Fibroblast of peridontal ligament (primary cell): ENCODE measurements around the gene CLDN15.
"Not testable (repeated sequence)": the region's sequence is repeated elsewhere in the genome, so short reads cannot be mapped to it uniquely, and the experiment has no call there.

Source experiments
- DNase-seq: peaks from one replicate; pipeline ENCODE4 v3.0.0-alpha.2; 2010; ENCODE audit errors: extremely low read depth

CLDN15 gene

GRCh38 chr7:101222275-101222830 is 15.2 kb downstream of the CLDN15 start:
- DNase-seq, result no peak

- DNase-seq, result no peak
Observed at GRCh38 chr7:101220295-101220694, 17.3 kb downstream of the CLDN15 start.

- peak; percentile 27 for DNase-seq
Observed at GRCh38 chr7:101218236-101219125, 19.1 kb downstream of the CLDN15 start.

- DNase-seq, result peak; percentile 99
Observed at GRCh38 chr7:101217388-101218235, 20.0 kb downstream of the CLDN15 start, which contains the start of the genes PLOD3 and ZNHIT1. PLOD3 (minus strand) TSS chr7:101217581; CDS start chr7:101217274, 307 bp downstream. ZNHIT1 (plus strand) TSS chr7:101218165; CDS start chr7:101218196, 31 bp downstream.

- DNase-seq, result no peak
Observed at GRCh38 chr7:101216860-101217387, 20.7 kb downstream of the CLDN15 start.

- peak; percentile 22 for DNase-seq
Observed at GRCh38 chr7:101216001-101216859, 21.4 kb downstream of the CLDN15 start.

GRCh38 chr7:101212014-101212413 is 25.6 kb downstream of the CLDN15 start:
- no peak for DNase-seq

GRCh38 chr7:101211501-101211900 is 26.1 kb downstream of the CLDN15 start:
- no peak for DNase-seq

- DNase-seq, result no peak
Observed at GRCh38 chr7:101210143-101210542, 27.5 kb downstream of the CLDN15 start.

- no peak for DNase-seq
Observed at GRCh38 chr7:101208794-101209193, 28.8 kb downstream of the CLDN15 start.

- no peak for DNase-seq
Observed at GRCh38 chr7:101207459-101207858, 30.1 kb downstream of the CLDN15 start.

GRCh38 chr7:101206665-101207042 is 30.9 kb downstream of the CLDN15 start:
- DNase-seq, result no peak

GRCh38 chr7:101205901-101206664 is 31.5 kb downstream of the CLDN15 start:
- no peak for DNase-seq

GRCh38 chr7:101203740-101204738 is 33.6 kb downstream of the CLDN15 start:
- DNase-seq, result not testable (repeated sequence)

- DNase-seq, result no peak
Observed at GRCh38 chr7:101202603-101202918, 35.0 kb downstream of the CLDN15 start.

- no peak for DNase-seq
Observed at GRCh38 chr7:101201695-101202602, 35.7 kb downstream of the CLDN15 start.

- no peak for DNase-seq
Observed at GRCh38 chr7:101200862-101201599, 36.6 kb downstream of the CLDN15 start, which contains the start of gene MOGAT3. MOGAT3 (minus strand) TSS chr7:101201036; CDS start chr7:101200854, 182 bp downstream.
